Colonic mucosa (tissue), 4 donors: ENCODE results near the gene BRDT. TPM values are rescaled to one million over a fixed set of nuclear protein-coding genes. Genes with fewer than 3 reads are reported as not detected.

Source experiments
- DNase-seq: peaks from one replicate; pipeline ENCODE4 v3.0.0-alpha.2; 2020
- H3K27ac ChIP-seq: fragments of 200-600 bp; one replicate; pipeline ENCODE4 v1.8.0; 2021
- H3K27me3 ChIP-seq: fragments of 200-600 bp; one replicate; pipeline ENCODE4 v1.8.0; 2021
- H3K36me3 ChIP-seq: fragments of 200-600 bp; one replicate; pipeline ENCODE4 v1.8.0; 2021
- H3K4me1 ChIP-seq: fragments of 200-600 bp; one replicate; pipeline ENCODE4 v1.8.0; 2021; ENCODE audit warnings: mild to moderate bottlenecking
- H3K4me3 ChIP-seq: fragments of 200-600 bp; one replicate; pipeline ENCODE4 v1.8.0; 2021
- H3K9ac ChIP-seq, 2 donors: one replicate each; pipeline ENCODE4 v1.7.0; 2013; ENCODE audit warnings: control low read depth in 2 of 2, low read depth in 2 of 2, low read length in 2 of 2
- H3K9me3 ChIP-seq: fragments of 200-600 bp; one replicate; pipeline ENCODE4 v1.8.0; 2021
- intact Hi-C: fragments of 100-400 bp; cut with DNase I; formaldehyde crosslinking; loops from one replicate; pipeline ENCODE4 v1.14.1; 2022
- total RNA-seq, 2 donors: library from RNA; stranded (reverse); fragmentation: NEBNext Ultra II Directional in 1 of 2; extraction: Animal tissue kit (Norgen Biotek cat#: 25700) in 1 of 2; gene quantifications; one replicate each; pipeline ENCODE4 v1.2.1, GENCODE V29; 2021
- TF ChIP-seq, protein P1 (sequence below): fragments of 200-600 bp; IDR thresholded peaks from one replicate; pipeline ENCODE4 v1.8.0; 2022; ENCODE audit warnings: antibody characterized with exemption, mild to moderate bottlenecking
- donor health status: healthy.
- donor health status: DM: no; HTN: no; CAD: no.
- donor health status: DM: no; HTN: no; CAD: no.

The BRDT gene
- total RNA-seq, result not detected

DNA sequence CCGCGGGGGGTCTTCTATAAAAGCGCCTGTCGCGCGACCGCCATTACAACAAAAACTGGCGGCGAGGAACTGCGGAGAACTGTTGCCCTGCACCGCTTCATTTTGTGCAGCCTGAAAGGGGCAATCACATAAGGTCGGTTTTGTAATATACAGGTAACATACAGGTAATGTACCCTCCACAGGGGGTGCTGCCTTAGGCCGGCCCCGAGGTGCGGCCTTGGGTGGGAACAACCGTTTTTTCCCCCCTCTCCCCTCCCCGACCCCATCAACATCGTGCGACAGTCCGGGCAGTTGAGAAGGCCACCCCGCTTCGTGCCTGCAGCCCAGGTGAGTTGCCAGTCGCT, at the start of gene BRDT:
Gene BRDT (plus strand): TSS at position 46 of the 344 bp plus-strand sequence. CDS start 13,354 bp downstream, outside the sequence.
- DNase-seq, result no peak
- TF ChIP-seq, protein P1, sequence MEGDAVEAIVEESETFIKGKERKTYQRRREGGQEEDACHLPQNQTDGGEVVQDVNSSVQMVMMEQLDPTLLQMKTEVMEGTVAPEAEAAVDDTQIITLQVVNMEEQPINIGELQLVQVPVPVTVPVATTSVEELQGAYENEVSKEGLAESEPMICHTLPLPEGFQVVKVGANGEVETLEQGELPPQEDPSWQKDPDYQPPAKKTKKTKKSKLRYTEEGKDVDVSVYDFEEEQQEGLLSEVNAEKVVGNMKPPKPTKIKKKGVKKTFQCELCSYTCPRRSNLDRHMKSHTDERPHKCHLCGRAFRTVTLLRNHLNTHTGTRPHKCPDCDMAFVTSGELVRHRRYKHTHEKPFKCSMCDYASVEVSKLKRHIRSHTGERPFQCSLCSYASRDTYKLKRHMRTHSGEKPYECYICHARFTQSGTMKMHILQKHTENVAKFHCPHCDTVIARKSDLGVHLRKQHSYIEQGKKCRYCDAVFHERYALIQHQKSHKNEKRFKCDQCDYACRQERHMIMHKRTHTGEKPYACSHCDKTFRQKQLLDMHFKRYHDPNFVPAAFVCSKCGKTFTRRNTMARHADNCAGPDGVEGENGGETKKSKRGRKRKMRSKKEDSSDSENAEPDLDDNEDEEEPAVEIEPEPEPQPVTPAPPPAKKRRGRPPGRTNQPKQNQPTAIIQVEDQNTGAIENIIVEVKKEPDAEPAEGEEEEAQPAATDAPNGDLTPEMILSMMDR, result no peak
- Histone ChIP-seq H3K4me3 (no peak within 1 kb of the TSS), H3K36me3 (no peaks in the 10 kb centered on the region), H3K9ac (no peak within 1 kb of the TSS), H3K9me3 (no peaks in the 10 kb centered on the region), H3K4me1 (no peaks in the 10 kb centered on the region), H3K27ac (no peak within 1 kb of the TSS), H3K27me3 (no peaks in the 10 kb centered on the region)
- intact Hi-C loops, result no loop called here

DNA sequence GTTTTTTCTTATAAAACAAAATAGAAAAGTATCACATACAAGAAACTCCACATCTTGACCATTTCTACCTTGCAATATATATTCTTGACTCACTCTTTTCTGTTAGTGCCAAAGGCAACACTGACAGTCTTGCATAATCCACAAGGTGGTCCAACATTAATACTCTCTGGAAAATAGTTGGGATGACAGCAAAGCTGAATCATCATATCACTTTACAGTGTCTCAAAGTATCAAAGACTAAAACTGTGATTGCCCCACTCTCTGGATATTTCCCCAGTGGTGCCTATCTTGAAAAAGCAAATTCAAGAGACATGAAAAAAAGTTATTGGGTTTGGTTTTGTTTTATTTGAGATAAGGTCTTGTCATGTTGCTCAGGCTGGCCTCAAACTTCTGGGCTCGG, 48.6 kb upstream of the BRDT start:
- Histone ChIP-seq H3K27ac (no peak overlapping the region), H3K9me3 (no peaks in the 10 kb centered on the region), H3K9ac (no peak overlapping the region), H3K4me3 (no peak overlapping the region), H3K36me3 (no peaks in the 10 kb centered on the region), H3K4me1 (no peaks in the 10 kb centered on the region), H3K27me3 (no peaks in the 10 kb centered on the region)
- DNase-seq, result no peak
- intact Hi-C loops, result no loop called here
- TF ChIP-seq, protein P1, result no peak

DNA sequence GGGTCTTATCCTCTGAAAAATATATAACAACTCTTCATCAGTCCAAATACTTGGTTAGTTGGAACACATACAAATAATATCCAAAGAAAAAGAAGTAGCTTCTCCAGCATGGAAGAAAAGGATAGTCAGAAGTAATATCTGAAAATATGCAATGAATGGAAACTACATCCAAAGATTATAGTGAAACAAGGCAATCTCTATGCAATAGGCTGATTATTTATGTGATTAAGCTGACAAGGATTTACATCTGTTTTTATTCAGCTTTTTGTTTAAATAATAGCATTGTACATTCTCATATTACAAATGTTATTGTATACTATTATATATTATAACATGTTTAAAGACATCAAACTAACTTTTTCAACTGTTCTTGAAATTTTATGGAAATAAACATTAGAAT, 48.0 kb upstream of the BRDT start:
- intact Hi-C loops, result no loop called here
- TF ChIP-seq, protein P1, result no peak
- Histone ChIP-seq H3K27ac (no peak overlapping the region), H3K9ac (no peak overlapping the region), H3K36me3 (no peaks in the 10 kb centered on the region), H3K9me3 (no peaks in the 10 kb centered on the region), H3K4me1 (no peaks in the 10 kb centered on the region), H3K27me3 (no peaks in the 10 kb centered on the region), H3K4me3 (no peak overlapping the region)
- DNase-seq, result no peak

DNA sequence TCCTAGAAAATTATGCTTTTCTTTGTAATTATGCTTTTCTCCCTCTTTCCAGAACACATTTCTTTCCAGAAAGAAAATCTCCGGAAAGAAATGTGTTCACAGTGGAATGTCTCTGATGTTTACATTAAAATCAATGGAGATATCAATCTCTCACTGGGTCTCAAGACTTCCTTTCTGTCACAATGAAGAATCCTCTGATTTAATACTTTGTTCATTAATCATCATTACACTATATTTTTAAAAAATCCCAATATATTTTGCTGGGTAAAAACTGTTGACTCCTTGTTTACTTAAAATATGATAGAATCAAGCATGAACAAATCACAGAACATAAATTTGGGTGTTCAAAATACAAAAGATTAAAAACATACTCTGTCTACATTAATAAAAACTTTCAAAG, 36.9 kb upstream of the BRDT start:
- DNase-seq, result no peak
- Histone ChIP-seq H3K9me3 (no peaks in the 10 kb centered on the region), H3K9ac (no peak overlapping the region), H3K27me3 (no peaks in the 10 kb centered on the region), H3K27ac (no peak overlapping the region), H3K4me1 (no peaks in the 10 kb centered on the region), H3K4me3 (no peak overlapping the region), H3K36me3 (no peaks in the 10 kb centered on the region)
- TF ChIP-seq, protein P1, result no peak
- intact Hi-C loops, result no loop called here

DNA sequence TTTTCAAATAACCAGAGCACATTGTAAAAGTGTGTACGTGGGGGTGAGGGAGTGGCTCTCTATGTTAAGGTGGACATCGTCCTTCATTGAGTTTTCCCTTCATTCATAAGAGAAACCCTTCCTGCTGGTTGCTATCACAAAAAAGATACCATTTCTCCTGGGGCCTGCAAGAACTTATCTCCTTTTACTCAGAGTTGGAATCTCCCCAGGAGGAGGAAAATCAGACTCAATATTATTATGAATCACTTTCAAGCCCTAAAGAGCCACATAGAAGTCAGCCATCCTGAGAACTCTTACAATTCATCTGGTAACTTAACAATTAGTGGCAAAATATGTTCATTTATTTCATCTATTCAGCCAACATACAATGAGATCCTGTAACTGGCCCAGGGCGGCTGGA, 36.2 kb upstream of the BRDT start:
- Histone ChIP-seq H3K4me1 (no peaks in the 10 kb centered on the region), H3K27ac (no peak overlapping the region), H3K9me3 (no peaks in the 10 kb centered on the region), H3K4me3 (no peak overlapping the region), H3K36me3 (no peaks in the 10 kb centered on the region), H3K27me3 (no peaks in the 10 kb centered on the region), H3K9ac (no peak overlapping the region)
- DNase-seq, result no peak
- intact Hi-C loops, result no loop called here
- TF ChIP-seq, protein P1, result no peak

DNA sequence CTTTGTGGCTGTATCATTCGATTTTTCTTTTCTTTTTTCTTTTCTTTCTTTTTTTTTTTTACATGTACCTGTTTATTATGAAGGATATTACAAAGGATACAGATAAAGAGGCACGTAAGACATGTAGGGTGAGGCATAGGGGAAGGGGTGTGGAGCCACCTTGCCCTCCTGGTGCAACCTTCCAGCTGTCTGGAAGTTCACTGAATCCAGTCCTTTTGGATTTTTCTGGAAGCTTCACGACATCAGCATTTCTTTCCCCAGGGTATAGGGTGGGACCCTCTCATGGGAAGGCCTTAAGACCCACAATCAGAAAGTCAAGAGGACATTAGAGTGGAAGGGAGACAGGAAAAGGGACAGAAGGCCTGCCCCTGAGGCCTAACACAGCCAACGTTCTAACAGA, 33.2 kb upstream of the BRDT start:
- Histone ChIP-seq H3K27me3 (no peaks in the 10 kb centered on the region), H3K4me1 (no peaks in the 10 kb centered on the region), H3K4me3 (no peak overlapping the region), H3K9me3 (no peaks in the 10 kb centered on the region), H3K36me3 (no peaks in the 10 kb centered on the region), H3K27ac (no peak overlapping the region), H3K9ac (no peak overlapping the region)
- intact Hi-C loops, result no loop called here
- TF ChIP-seq, protein P1, result no peak
- no peak for DNase-seq
